Neural cell (in vitro differentiated cells): ENCODE measurements around the gene MBD2.

ENCODE experiments used
- MXI1 ChIP-seq: fragments of 450-650 bp; conservative IDR thresholded peaks from 2 replicates; pipeline ENCODE4 v1.6.1; 2014; ENCODE audit warnings: antibody characterized with exemption, mild to moderate bottlenecking; ENCODE audit not compliant: poor library complexity, severe bottlenecking
- POLR2AphosphoS5 ChIP-seq: IDR thresholded peaks from 2 replicates; pipeline ENCODE4 v1.6.1; 2012
- RAD21 ChIP-seq: fragments of 450-650 bp; conservative IDR thresholded peaks from 2 replicates; pipeline ENCODE4 v1.6.1; 2014; ENCODE audit warnings: antibody characterized with exemption, mild to moderate bottlenecking, moderate library complexity
- SMC3 ChIP-seq: fragments of 450-650 bp; conservative IDR thresholded peaks from 2 replicates; pipeline ENCODE4 v1.6.1; 2014; ENCODE audit warnings: antibody characterized with exemption, mild to moderate bottlenecking, moderate library complexity; ENCODE audit not compliant: poor library complexity
- TAF1 ChIP-seq: IDR thresholded peaks from 2 replicates; pipeline ENCODE4 v1.6.1; 2012; ENCODE audit warnings: low read depth
- TF ChIP-seq, protein P1 (sequence below): fragments of 450-650 bp; IDR thresholded peaks from 2 replicates; pipeline ENCODE4 v1.5.1; 2014; ENCODE audit warnings: antibody characterized with exemption, mild to moderate bottlenecking, moderate library complexity; ENCODE audit not compliant: poor library complexity, severe bottlenecking
- TF ChIP-seq, protein P2 (sequence below): IDR thresholded peaks from 2 replicates; pipeline ENCODE4 v1.6.1; 2012; ENCODE audit warnings: borderline replicate concordance

DNA sequence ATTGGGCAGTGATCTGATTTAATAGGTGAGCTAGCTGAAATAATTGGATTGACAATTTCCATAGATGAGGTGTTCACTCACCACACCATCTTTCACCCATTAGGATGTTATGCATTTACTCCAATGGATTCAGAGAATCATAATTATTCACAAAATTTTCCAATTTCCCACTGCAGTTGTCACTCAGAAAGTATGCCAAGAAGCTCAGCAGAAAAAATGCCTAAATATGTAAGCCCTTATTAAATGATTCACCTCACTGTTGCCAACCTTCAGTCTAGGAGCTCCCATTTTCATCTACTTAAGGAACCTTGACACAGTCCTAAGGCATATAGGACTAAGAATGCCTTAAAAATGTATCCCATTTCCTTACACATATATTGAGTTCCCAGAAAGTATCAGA, 94.3 kb downstream of the MBD2 start:
- TF ChIP-seq, protein P1, sequence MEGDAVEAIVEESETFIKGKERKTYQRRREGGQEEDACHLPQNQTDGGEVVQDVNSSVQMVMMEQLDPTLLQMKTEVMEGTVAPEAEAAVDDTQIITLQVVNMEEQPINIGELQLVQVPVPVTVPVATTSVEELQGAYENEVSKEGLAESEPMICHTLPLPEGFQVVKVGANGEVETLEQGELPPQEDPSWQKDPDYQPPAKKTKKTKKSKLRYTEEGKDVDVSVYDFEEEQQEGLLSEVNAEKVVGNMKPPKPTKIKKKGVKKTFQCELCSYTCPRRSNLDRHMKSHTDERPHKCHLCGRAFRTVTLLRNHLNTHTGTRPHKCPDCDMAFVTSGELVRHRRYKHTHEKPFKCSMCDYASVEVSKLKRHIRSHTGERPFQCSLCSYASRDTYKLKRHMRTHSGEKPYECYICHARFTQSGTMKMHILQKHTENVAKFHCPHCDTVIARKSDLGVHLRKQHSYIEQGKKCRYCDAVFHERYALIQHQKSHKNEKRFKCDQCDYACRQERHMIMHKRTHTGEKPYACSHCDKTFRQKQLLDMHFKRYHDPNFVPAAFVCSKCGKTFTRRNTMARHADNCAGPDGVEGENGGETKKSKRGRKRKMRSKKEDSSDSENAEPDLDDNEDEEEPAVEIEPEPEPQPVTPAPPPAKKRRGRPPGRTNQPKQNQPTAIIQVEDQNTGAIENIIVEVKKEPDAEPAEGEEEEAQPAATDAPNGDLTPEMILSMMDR, result no peak
- TF ChIP-seq, protein P2, sequence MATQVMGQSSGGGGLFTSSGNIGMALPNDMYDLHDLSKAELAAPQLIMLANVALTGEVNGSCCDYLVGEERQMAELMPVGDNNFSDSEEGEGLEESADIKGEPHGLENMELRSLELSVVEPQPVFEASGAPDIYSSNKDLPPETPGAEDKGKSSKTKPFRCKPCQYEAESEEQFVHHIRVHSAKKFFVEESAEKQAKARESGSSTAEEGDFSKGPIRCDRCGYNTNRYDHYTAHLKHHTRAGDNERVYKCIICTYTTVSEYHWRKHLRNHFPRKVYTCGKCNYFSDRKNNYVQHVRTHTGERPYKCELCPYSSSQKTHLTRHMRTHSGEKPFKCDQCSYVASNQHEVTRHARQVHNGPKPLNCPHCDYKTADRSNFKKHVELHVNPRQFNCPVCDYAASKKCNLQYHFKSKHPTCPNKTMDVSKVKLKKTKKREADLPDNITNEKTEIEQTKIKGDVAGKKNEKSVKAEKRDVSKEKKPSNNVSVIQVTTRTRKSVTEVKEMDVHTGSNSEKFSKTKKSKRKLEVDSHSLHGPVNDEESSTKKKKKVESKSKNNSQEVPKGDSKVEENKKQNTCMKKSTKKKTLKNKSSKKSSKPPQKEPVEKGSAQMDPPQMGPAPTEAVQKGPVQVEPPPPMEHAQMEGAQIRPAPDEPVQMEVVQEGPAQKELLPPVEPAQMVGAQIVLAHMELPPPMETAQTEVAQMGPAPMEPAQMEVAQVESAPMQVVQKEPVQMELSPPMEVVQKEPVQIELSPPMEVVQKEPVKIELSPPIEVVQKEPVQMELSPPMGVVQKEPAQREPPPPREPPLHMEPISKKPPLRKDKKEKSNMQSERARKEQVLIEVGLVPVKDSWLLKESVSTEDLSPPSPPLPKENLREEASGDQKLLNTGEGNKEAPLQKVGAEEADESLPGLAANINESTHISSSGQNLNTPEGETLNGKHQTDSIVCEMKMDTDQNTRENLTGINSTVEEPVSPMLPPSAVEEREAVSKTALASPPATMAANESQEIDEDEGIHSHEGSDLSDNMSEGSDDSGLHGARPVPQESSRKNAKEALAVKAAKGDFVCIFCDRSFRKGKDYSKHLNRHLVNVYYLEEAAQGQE, result no peak
- no peak for TF ChIP-seq RAD21
- no peak for TF ChIP-seq SMC3
- no peak for TF ChIP-seq TAF1
- TF ChIP-seq POLR2AphosphoS5, result no peak
- TF ChIP-seq MXI1, result no peak
